Neural cell (in vitro differentiated cells): ENCODE data around the gene TECTB. TPM values are rescaled to one million over a fixed set of nuclear protein-coding genes. Genes with fewer than 3 reads are reported as not detected.

Experiments used
- H2AFZ ChIP-seq: fragments of 200-600, 300-800 bp; sonication (generic), shearing (Covaris generic); 2 replicates; pipeline ENCODE4 v1.6.0; 2014; ENCODE audit warnings: low read depth, mild to moderate bottlenecking, antibody characterized with exemption, low read length, moderate library complexity
- H3F3A ChIP-seq: fragments of 200-600 bp; shearing (Covaris generic); 2 replicates; pipeline ENCODE4 v1.6.1; 2016; ENCODE audit warnings: mild to moderate bottlenecking, moderate library complexity, mixed read lengths, antibody characterized with exemption, low read length; ENCODE audit not compliant: insufficient read depth, poor library complexity, severe bottlenecking
- H3K27ac ChIP-seq: fragments of 200-600, 300-800 bp; sonication (generic), shearing (Covaris generic); 2 replicates; pipeline ENCODE4 v1.5.1; 2014; ENCODE audit warnings: mild to moderate bottlenecking, low read length, moderate library complexity
- H3K27me3 ChIP-seq: fragments of 300-800, 200-600 bp; sonication (generic), shearing (Covaris generic); 2 replicates; pipeline ENCODE4 v1.6.0; 2014; ENCODE audit warnings: mild to moderate bottlenecking, low read depth, low read length, moderate library complexity; ENCODE audit not compliant: insufficient read depth
- H3K36me3 ChIP-seq: fragments of 300-800, 200-600 bp; sonication (generic), shearing (Covaris generic); 2 replicates; pipeline ENCODE4 v1.5.1; 2014; ENCODE audit warnings: mild to moderate bottlenecking, antibody characterized with exemption, low read length, moderate library complexity; ENCODE audit not compliant: insufficient read depth
- H3K4me2 ChIP-seq: fragments of 300-800, 200-600 bp; sonication (generic), shearing (Covaris generic); 2 replicates; pipeline ENCODE4 v1.6.0; 2014; ENCODE audit warnings: mild to moderate bottlenecking, low read length
- H3K4me3 ChIP-seq: fragments of 300-800, 200-600 bp; sonication (generic), shearing (Covaris generic); 2 replicates; pipeline ENCODE4 v1.5.1; 2014; ENCODE audit warnings: mild to moderate bottlenecking, low read length, moderate library complexity
- H3K79me2 ChIP-seq: fragments of 200-600 bp; shearing (Covaris generic); replicated peaks from 2 replicates; pipeline ENCODE4 v1.6.0; 2014; ENCODE audit warnings: mild to moderate bottlenecking, low read length, moderate library complexity; ENCODE audit not compliant: insufficient read depth
- H3K9ac ChIP-seq: fragments of 300-800, 200-600 bp; sonication (generic), shearing (Covaris generic); 2 replicates; pipeline ENCODE4 v1.6.1; 2016; ENCODE audit warnings: mild to moderate bottlenecking, low read length, mixed read lengths
- H3K9me2 ChIP-seq: fragments of 200-600 bp; shearing (Covaris generic); 2 replicates; pipeline ENCODE4 v1.6.1; 2016; ENCODE audit warnings: mild to moderate bottlenecking, low read length, mixed read lengths; ENCODE audit not compliant: insufficient read depth
- H3K9me3 ChIP-seq: fragments of 200-600, 300-800 bp; sonication (generic), shearing (Covaris generic); 2 replicates; pipeline ENCODE4 v1.6.1; 2016; ENCODE audit warnings: mild to moderate bottlenecking, mixed run types, low read length, moderate library complexity, mixed read lengths
- H4K20me1 ChIP-seq: fragments of 200-600 bp; shearing (Covaris generic); 2 replicates; pipeline ENCODE4 v1.6.1; 2016; ENCODE audit warnings: mild to moderate bottlenecking, mixed run types; ENCODE audit not compliant: insufficient read depth
- CTCF ChIP-seq: fragments of 450-650 bp; IDR thresholded peaks from 2 replicates; pipeline ENCODE4 v1.5.1; 2014; ENCODE audit warnings: antibody characterized with exemption, mild to moderate bottlenecking, moderate library complexity; ENCODE audit not compliant: poor library complexity, severe bottlenecking
- EP300 ChIP-seq: fragments of 450-650 bp; conservative IDR thresholded peaks from 2 replicates; pipeline ENCODE4 v1.6.1; 2014; ENCODE audit warnings: antibody characterized with exemption, mild to moderate bottlenecking, moderate library complexity; ENCODE audit not compliant: poor library complexity, severe bottlenecking
- EZH2 ChIP-seq: fragments of 200-600, 300-800 bp; shearing (Covaris generic), sonication (generic); IDR thresholded peaks from 2 replicates; pipeline ENCODE4 v1.6.1; 2014; ENCODE audit warnings: antibody characterized with exemption, low read length, borderline replicate concordance, mild to moderate bottlenecking; ENCODE audit not compliant: insufficient read depth, poor library complexity, severe bottlenecking
- MXI1 ChIP-seq: fragments of 450-650 bp; conservative IDR thresholded peaks from 2 replicates; pipeline ENCODE4 v1.6.1; 2014; ENCODE audit warnings: antibody characterized with exemption, mild to moderate bottlenecking; ENCODE audit not compliant: poor library complexity, severe bottlenecking
- POLR2AphosphoS5 ChIP-seq: IDR thresholded peaks from 2 replicates; pipeline ENCODE4 v1.6.1; 2012
- RAD21 ChIP-seq: fragments of 450-650 bp; conservative IDR thresholded peaks from 2 replicates; pipeline ENCODE4 v1.6.1; 2014; ENCODE audit warnings: antibody characterized with exemption, mild to moderate bottlenecking, moderate library complexity
- REST ChIP-seq: IDR thresholded peaks from 2 replicates; pipeline ENCODE4 v1.6.1; 2012; ENCODE audit warnings: borderline replicate concordance
- SMC3 ChIP-seq: fragments of 450-650 bp; conservative IDR thresholded peaks from 2 replicates; pipeline ENCODE4 v1.6.1; 2014; ENCODE audit warnings: antibody characterized with exemption, mild to moderate bottlenecking, moderate library complexity; ENCODE audit not compliant: poor library complexity
- TAF1 ChIP-seq: IDR thresholded peaks from 2 replicates; pipeline ENCODE4 v1.6.1; 2012; ENCODE audit warnings: low read depth
- polyA plus RNA-seq: library from polyadenylated mRNA; depleted of rRNA; stranded (reverse); fragments of >200 nt; gene quantifications from 2 replicates; pipeline ENCODE4 v1.2.3, GENCODE V29; 2014

The TECTB gene
- polyA plus RNA-seq, 1 donor from 2014 or later: not detected

GRCh38 chr10:112289373-112290053 is 6.3 kb downstream of the TECTB start:
- Histone ChIP-seq H3K9ac (no peak overlapping the region), H3K79me2 (no peaks in the 10 kb centered on the region), H3K9me3 (no peaks in the 10 kb centered on the region), H3K27ac (no peak overlapping the region), H3K9me2 (no peaks in the 10 kb centered on the region), H3K4me3 (no peak overlapping the region), H4K20me1 (no peaks in the 10 kb centered on the region), H3F3A (no peaks in the 10 kb centered on the region), H3K36me3 (no peaks in the 10 kb centered on the region), H2AFZ (no peak overlapping the region), H3K27me3 (no peaks in the 10 kb centered on the region), H3K4me2 (no peak overlapping the region)
- TF ChIP-seq TAF1 (no peak), SMC3 (no peak), MXI1 (no peak), REST (no peak), RAD21 (no peak), POLR2AphosphoS5 (no peak), EP300 (no peak), CTCF (no peak), EZH2 (no peak)

- Histone ChIP-seq H3K36me3 (no peaks in the 10 kb centered on the region), H3K9me2 (no peaks in the 10 kb centered on the region), H3K27ac (no peak overlapping the region), H4K20me1 (no peaks in the 10 kb centered on the region), H3K27me3 (no peaks in the 10 kb centered on the region), H3K9ac (no peak overlapping the region), H3F3A (no peaks in the 10 kb centered on the region), H3K4me3 (no peak overlapping the region), H3K4me2 (no peak overlapping the region), H2AFZ (no peak overlapping the region), H3K9me3 (no peaks in the 10 kb centered on the region), H3K79me2 (no peaks in the 10 kb centered on the region)
- no peak for TF ChIP-seq POLR2AphosphoS5
- no peak for TF ChIP-seq TAF1
- no peak for TF ChIP-seq CTCF
- no peak for TF ChIP-seq MXI1
- TF ChIP-seq EP300: no peak
- no peak for TF ChIP-seq RAD21
- no peak for TF ChIP-seq EZH2
- no peak for TF ChIP-seq REST
- no peak for TF ChIP-seq SMC3
Measured at GRCh38 chr10:112290054-112290373, 6.8 kb downstream of the TECTB start.
